ENCODE results near the gene BTBD1.
"Not testable (repeated sequence)": the region's sequence is repeated elsewhere in the genome, so short reads cannot be mapped to it uniquely, and the experiment has no call there.

The BTBD1 gene

GRCh38 chr15:83053151-83053550 lies 13.9 kb downstream of the BTBD1 start:
- no peak for DNase-seq

- DNase-seq: no peak
Observed at GRCh38 chr15:83046558-83047127, 20.4 kb downstream of the BTBD1 start.

GRCh38 chr15:83044156-83044555 lies 22.9 kb downstream of the BTBD1 start:
- no peak for DNase-seq

DNA sequence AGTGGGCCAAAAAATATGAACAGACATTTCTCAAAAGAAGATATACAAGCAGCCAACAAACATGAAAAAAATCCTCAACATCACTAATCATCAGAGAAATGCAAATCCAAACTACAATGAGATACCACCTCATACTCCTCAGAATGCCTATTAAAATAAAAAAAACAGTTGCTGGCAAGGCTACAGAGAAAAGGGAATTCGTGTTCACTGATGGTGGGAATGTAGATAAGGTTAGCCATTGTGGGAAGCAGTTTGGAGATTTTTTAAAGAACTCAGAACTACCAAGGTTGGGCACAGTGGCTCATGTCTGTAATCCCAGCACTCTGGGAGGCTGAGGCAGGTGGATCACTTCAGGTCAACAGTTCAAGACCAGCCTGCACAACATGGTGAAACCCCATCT lies 27.8 kb downstream of the BTBD1 start:
- DNase-seq: no peak

DNA sequence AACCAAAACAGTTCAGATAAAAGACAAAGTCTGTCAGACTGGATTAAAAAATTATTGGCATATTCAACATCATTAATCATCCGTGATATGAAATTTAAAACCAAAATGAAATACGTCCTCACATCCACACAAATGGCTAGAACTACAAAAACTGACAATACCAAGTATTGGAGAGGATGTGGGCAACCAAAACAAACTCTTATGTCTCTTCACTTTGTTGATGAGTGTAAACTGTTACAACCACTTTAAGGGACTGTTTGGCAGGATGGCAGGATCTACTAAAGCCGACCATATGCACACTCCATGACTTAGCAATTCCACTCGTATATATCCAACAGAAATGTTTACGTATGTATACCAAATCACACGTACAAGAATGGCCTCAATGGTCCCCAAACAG lies 30.8 kb downstream of the BTBD1 start:
- no peak for DNase-seq

- not testable (repeated sequence) for DNase-seq
Observed at GRCh38 chr15:83031234-83031633, 35.8 kb downstream of the BTBD1 start.

DNA sequence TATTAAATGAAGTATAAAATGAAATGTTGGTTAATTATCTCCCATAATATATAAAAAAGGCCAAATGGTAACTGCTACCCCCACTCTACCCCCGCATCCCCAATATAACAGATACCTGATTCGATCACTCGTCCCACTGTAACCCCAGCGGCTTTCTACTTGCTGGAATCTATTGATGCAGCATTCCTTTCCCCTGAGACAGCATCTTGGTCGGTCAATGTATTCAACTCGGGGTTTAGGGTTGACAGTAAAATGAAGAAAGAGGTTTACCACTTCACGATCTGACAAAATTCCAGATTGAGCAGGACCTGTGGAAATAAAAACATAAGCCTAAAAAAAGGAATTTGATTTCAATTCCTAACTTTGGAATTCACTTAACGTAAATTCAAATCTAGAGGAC lies 37.0 kb downstream of the BTBD1 start:
- DNase-seq: no peak

DNA sequence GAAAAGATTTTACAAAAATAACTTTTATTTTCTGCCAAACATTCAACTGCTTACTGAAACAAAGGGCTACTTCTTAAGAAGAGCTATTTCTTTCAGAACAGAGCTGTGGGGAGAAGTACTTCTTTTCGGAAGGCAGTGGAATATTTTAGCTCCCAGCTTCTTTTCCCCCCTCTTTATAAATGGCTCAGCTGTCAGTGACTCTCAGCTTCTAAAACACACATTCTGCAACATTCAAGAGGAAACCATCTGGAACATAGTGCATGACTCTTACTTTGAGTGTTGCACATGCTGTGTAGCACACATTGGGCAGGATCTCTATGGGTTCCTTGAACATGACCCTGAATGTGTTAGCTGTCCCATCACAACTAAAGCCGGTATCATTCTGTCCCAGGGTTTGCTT lies 48.6 kb downstream of the BTBD1 start:
- DNase-seq: no peak

GRCh38 chr15:83016906-83017305 lies 50.1 kb downstream of the BTBD1 start:
- no peak for DNase-seq

DNA sequence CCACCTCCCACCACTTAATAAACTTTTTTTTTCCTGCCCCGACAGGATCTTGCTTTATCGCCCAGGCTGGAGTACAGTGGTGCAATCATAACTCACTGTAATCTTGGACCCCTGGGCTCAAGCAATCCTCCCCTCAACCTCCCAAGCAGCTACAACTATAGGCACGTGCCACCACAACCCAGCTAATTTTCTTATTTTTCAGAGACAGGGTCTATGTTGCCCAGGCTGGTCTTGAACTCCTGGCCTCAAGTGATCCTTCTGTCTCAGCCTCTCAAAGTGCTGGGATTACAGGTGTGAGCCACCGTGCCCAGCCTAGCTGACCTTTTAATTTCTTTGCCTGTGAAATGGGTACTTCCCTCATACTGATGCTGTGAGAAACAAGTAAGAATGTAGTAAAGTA lies 51.7 kb downstream of the BTBD1 start:
- DNase-seq: no peak

GRCh38 chr15:83014205-83014653 lies 52.8 kb downstream of the BTBD1 start:
- DNase-seq: no peak

DNA sequence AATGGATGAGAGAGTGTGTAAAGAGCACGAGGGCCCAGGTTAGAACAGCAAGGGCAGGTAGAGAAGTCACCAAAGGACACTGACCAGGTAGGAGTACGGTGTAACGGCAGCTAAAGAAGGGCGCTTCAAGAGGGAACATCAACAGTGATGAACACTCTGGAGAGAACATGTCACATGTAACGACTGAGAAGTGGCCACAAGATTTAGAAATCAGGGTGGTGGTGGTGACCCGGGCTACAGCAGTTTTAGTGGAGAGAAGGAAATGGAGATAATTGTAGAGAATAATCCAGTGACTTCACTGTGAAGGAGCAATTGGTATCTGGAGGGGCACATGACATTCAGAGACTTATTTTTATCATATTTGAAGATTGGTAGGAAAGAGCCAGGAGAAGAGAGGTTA lies 54.4 kb downstream of the BTBD1 start:
- no peak for DNase-seq

- no peak for DNase-seq
Observed at GRCh38 chr15:83012076-83012426, 55.0 kb downstream of the BTBD1 start.

DNA sequence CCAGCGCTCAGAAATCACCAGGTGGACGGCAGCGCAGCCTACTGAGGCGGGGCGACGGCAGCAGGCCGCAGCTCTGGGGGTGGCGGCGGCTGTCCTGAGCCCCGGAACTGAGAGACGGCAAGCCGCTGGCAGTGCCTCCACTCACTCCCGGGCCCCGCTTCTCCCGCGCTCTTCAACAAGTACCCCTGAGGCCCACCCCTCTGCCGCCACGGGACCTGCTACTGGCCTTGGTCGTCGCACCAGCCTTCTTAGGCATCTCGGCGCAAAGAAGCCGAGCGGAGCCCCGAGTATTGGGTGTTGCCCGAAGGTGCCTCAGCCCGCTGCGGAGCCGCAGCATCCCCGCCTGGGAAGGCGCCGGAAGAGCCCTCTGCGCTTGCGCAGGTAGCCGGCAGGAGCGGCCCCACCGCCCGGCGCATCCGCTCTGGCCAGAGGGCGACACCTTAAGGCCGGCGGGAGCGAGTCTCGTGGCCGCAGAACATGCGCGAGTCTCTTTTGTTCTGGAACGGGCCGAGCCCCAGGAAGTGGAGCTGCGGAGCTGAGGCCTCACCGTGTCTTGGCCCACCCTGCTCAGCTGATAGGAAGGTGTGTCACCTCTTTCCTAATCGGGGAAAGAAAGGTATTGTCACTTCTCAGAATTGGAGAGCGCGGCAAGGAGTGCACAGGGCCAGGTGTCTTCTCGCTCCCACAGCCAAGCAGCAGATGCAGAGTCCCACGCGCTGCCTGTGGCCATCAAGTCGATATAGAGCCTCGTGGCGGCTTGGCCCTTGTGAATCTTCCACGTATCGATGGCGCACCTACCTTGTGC lies 55.6 kb downstream of the BTBD1 start, which contains the start of gene C15orf40:
TSS of gene C15orf40 (minus strand) at position 369 of the 805 bp plus-strand sequence. CDS start at position 337, 32 bp downstream.
- DNase-seq: peak; percentile 92

GRCh38 chr15:83010709-83011270 lies 56.3 kb downstream of the BTBD1 start:
- peak; percentile 93 for DNase-seq

DNA sequence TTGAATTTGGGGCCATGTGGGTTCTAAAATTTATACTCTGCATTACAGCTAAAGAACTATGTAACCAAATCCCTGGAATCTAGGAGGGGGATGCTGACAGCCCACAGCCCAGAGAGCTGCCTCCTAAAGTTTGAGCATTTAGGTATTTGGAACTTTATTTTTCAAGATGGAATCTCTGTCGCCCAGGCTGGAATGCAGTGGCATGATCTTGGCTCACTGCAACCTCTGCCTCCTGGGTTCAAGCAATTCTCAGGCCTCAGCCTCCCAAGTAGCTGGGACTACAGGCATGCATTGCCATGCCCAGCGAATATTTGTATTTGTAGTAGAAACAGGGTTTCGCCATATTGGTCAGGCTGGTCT lies 66.4 kb downstream of the BTBD1 start:
- not testable (repeated sequence) for DNase-seq

DNA sequence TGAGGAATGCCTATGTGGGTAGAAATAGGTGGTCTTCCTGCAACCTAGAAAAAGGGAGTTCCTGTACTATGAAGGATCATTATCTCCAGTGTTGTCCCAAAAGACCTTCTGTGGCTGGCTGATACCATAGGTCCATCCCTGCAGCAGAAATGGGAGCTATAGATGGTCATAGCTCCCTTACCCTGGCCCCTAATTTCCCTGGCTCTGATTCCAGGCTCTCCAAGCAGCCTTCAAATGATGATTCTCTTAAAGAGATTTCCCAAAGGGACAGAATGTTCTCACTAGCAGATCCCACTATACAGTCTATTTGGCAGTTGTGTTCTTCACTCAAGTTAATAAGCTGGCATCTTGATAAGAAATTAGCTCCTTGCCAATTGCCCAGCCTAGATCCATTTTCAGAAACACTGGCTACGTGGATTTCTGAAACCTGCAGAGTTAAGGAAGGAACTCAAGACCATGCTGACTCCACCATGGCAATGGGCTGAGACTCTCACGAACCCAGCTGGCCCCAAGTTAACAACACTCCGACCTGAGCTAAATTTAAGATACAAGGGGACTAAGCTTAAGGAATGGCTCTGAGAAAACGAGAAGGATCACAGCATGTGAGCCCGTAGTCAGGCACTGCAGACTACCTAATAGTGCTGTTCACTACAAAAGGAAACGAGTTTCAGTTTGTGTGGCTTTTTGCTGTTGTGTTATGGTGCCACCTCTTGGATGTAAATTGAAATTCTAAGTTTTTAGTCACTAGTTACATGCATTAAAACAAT lies 67.0 kb downstream of the BTBD1 start:
- DNase-seq: peak; percentile 88

DNA sequence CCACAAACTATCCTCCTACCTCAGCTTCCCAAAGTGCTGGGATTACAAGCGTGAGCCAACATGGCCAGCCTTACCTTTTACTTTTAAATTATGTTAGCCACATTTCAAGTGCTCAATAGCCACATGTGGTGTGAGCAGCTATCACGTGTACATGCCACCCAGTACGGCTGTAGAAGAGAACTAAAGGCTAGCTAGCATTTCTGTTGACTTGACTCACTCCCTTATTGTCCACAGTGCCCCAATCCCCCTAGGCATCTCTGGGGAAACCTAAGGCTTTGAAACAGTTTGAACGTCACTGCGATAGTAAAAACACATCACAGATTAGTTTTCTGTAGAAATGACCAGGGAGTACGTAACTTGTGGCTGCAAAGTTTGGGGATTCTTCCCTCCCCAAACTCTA lies 67.6 kb downstream of the BTBD1 start:
- DNase-seq: no peak

DNA sequence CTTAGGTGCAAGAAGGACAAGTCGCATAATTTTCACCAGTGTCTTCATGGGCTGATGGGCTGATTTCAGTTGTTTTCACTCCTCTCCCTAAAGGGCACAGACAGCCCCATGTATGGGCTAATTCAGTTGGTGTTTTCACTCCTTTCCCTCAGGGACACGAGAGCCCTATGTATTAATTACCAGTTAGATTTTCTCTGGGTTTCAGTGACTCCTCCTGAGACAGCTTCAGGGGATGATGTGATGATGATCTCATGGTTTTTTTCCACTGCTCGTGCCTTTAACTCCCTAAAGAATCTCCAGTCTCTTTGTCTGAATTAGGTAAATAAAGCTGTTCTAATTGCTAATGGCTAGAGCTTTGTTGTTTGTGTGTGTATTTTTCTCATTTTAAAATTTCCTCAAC lies 71.1 kb downstream of the BTBD1 start:
- no peak for DNase-seq

GRCh38 chr15:82995076-82995475 lies 72.0 kb downstream of the BTBD1 start:
- no peak for DNase-seq

GRCh38 chr15:82993144-82993543 lies 73.9 kb downstream of the BTBD1 start:
- DNase-seq: no peak

DNA sequence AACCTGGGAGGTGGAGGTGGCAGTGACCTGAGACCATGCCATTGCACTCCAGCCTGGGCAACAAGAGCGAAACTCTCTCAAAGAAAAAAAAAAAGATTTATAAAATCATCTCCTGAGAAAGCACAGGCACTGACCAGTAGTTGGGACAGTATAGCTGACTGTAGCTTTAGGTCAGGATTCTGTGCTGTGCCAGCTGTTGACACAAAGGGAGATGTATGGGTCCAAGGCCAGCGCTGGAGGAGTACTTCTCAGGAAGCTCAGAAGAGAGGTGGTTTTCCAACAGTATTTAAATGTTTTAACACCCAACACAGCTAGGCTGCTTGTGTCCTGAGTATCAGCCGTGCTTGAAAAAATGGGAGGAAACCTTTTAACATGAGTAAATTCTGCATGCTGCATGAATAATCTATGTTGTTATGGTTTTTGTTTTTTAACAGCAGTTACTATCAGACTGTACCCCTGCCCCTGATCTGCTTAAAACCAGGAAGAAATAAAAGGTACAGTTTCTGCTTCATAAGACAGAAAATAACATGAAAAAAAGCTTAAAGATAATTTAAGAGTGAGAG lies 74.5 kb downstream of the BTBD1 start:
- no peak for DNase-seq

- peak; percentile 39 for DNase-seq
Observed at GRCh38 chr15:82986442-82986780, 80.6 kb downstream of the BTBD1 start.

Measured in hematopoietic multipotent progenitor cell treated with erythropoietin and hydrocortisone succinate and interleukin-3 and kit ligand, for 8 days (in vitro differentiated cells).